Measurements from ENCODE around the gene HHATL.

DNA sequence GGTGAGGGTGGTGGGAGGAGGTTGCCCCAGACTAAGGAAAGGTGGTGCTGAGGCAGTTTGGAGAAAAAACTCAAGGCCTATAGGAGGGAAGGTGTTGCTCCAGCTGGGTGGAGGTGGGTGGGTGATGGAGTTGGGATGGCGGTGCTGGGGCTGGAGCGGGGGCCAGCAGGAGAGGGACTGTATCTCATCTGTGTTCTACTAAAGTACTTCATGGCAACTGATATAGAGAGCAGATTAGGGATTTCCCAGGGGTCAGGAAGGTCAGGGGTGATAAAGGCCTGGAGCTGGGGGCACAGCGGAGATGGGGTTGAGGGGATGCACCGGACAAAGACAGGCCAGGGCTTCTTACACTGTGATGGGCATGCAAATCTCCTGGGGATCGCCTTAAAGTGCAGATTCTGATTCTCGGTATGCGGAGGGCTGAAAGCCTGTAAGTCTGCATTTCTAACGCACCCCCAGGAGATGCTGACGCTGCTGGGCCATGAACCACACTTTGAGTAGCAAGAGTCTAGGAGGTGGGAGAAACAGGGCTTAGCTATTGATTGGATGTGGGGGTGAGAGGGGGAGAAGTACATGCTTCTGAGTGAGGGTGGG is 13.1 kb downstream of the HHATL start:
- TF ChIP-seq FOXM1 (IDR thresholded peaks at IDR 0.05; ENCODE audit: borderline replicate concordance) (no peak), SP1 (IDR thresholded peaks at IDR 0.05) (no peak), ELF4 (IDR thresholded peaks at IDR 0.05) (no peak), ZNF384 (IDR thresholded peaks at IDR 0.05) (no peak), HDGF (IDR thresholded peaks at IDR 0.05; ENCODE audit: borderline replicate concordance) (no peak), FOXA1 (IDR thresholded peaks at IDR 0.05) (no peak), BHLHE40 (IDR thresholded peaks at IDR 0.05; ENCODE audit: borderline replicate concordance) (no peak), LEF1 (IDR thresholded peaks at IDR 0.05; ENCODE audit: borderline replicate concordance) (no peak)
